Measurements from ENCODE around the gene PTPRCAP. TPM values are rescaled to one million over a fixed set of nuclear protein-coding genes. Genes with fewer than 3 reads are reported as not detected.

Gene PTPRCAP
- total and polyA plus RNA-seq, 2 experiments from 2014 or later = 3.3 to 3.5 TPM

GRCh38 chr11:67418476-67419281 is 18.8 kb downstream of the PTPRCAP start:
- Histone ChIP-seq H3K4me2 (no peak overlapping the region), H3K9me2 (ENCODE audit: insufficient read depth) (no peaks in the 10 kb centered on the region), H4K20me1 (replicated peaks; ENCODE audit: insufficient read depth) (no peaks in the 10 kb centered on the region), H2AFZ (no peak overlapping the region), H3K27me3 (ENCODE audit: insufficient read depth) (peaks cover 12% of the 10 kb centered on the region; the same call in 1 of the 2 replicates), H3K36me3 (ENCODE audit: insufficient read depth) (no peaks in the 10 kb centered on the region), H3K4me3 (no peak overlapping the region), H3K79me2 (replicated peaks; ENCODE audit: insufficient read depth) (no peaks in the 10 kb centered on the region), H3F3A (replicated peaks; ENCODE audit: low read depth) (no peaks in the 10 kb centered on the region), H3K4me1 (ENCODE audit: insufficient read depth) (peaks cover 15% of the 10 kb centered on the region; the same call in 1 of the 2 replicates), H3K27ac (ENCODE audit: low read depth) (no peak overlapping the region)
- Mint-ChIP-seq H3K4me3 (no peak overlapping the region), H3K36me3 (ENCODE audit: low read depth) (no peaks in the 10 kb centered on the region), H3K4me1 (peaks cover 19% of the 10 kb centered on the region), H3K27me3 (ENCODE audit: insufficient read depth, low read depth, poor library complexity) (peaks cover 25% of the 10 kb centered on the region), H3K9me3 (no peaks in the 10 kb centered on the region), H3K27ac (no peak overlapping the region)
- ATAC-seq (no peak), DNase-seq (ENCODE audit: low spot score) (no peak)
- TF ChIP-seq POLR2AphosphoS5 (IDR thresholded peaks at IDR 0.05; ENCODE audit: low read depth) = no peak
- TF ChIP-seq EZH2 (IDR thresholded peaks at IDR 0.05; ENCODE audit: low read depth, unreplicated experiment) = no peak
- TF ChIP-seq REST (IDR thresholded peaks at IDR 0.05; ENCODE audit: unreplicated experiment) = no peak
- TF ChIP-seq NANOG (IDR thresholded peaks at IDR 0.05; ENCODE audit: borderline replicate concordance) = no peak
- TF ChIP-seq JUNB (IDR thresholded peaks at IDR 0.05; ENCODE audit: unreplicated experiment) = no peak
- TF ChIP-seq, protein P1, sequence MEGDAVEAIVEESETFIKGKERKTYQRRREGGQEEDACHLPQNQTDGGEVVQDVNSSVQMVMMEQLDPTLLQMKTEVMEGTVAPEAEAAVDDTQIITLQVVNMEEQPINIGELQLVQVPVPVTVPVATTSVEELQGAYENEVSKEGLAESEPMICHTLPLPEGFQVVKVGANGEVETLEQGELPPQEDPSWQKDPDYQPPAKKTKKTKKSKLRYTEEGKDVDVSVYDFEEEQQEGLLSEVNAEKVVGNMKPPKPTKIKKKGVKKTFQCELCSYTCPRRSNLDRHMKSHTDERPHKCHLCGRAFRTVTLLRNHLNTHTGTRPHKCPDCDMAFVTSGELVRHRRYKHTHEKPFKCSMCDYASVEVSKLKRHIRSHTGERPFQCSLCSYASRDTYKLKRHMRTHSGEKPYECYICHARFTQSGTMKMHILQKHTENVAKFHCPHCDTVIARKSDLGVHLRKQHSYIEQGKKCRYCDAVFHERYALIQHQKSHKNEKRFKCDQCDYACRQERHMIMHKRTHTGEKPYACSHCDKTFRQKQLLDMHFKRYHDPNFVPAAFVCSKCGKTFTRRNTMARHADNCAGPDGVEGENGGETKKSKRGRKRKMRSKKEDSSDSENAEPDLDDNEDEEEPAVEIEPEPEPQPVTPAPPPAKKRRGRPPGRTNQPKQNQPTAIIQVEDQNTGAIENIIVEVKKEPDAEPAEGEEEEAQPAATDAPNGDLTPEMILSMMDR (conservative IDR thresholded peaks at IDR 0.05; ENCODE audit: low read depth in 2 of 2) = no peak
- TF ChIP-seq ZNF462 (CRISPR knock-in tag; IDR thresholded peaks at IDR 0.05) = no peak
- no peak for TF ChIP-seq ZNF331 (CRISPR knock-in tag; IDR thresholded peaks at IDR 0.05; ENCODE audit: low read depth)
- TF ChIP-seq ZNF114 (CRISPR knock-in tag; IDR thresholded peaks at IDR 0.05) = no peak
- TF ChIP-seq ETS1 (IDR thresholded peaks at IDR 0.05) = no peak
- TF ChIP-seq CREB1 (CRISPR knock-in tag; IDR thresholded peaks at IDR 0.05; ENCODE audit: low read depth) = no peak
- TF ChIP-seq STAT1 (IDR thresholded peaks at IDR 0.05; ENCODE audit: unreplicated experiment) = no peak
